KMS-11 (cell line): ENCODE data around the gene CRACR2B.

ENCODE experiments used
- H2AFZ ChIP-seq: fragments of 200-600 bp; sonication (generic); 2 replicates; pipeline ENCODE4 v1.6.1; 2016; ENCODE audit warnings: antibody characterized with exemption, mixed run types, low read depth
- H3K27ac ChIP-seq: fragments of 200-600 bp; sonication (generic); 2 replicates; pipeline ENCODE4 v1.6.1; 2016; ENCODE audit warnings: mild to moderate bottlenecking, mixed run types
- H3K27me3 ChIP-seq: fragments of 200-600 bp; sonication (generic); 2 replicates; pipeline ENCODE4 v1.6.1; 2017; ENCODE audit warnings: mild to moderate bottlenecking, low read depth, mixed run types, moderate library complexity; ENCODE audit not compliant: insufficient read depth
- H3K36me3 ChIP-seq: fragments of 200-600 bp; sonication (generic); 2 replicates; pipeline ENCODE4 v1.6.1; 2017; ENCODE audit warnings: mild to moderate bottlenecking, mixed run types; ENCODE audit not compliant: insufficient read depth
- H3K4me1 ChIP-seq: fragments of 200-600 bp; sonication (generic); 2 replicates; pipeline ENCODE4 v1.6.1; 2016; ENCODE audit warnings: mild to moderate bottlenecking, low read depth, mixed run types; ENCODE audit not compliant: poor library complexity, severe bottlenecking
- H3K4me2 ChIP-seq: fragments of 200-600 bp; sonication (generic); 2 replicates; pipeline ENCODE4 v1.7.0; 2016; ENCODE audit warnings: mild to moderate bottlenecking, mixed run types
- H3K4me3 ChIP-seq: fragments of 200-600 bp; sonication (generic); IDR thresholded peaks from 2 replicates; pipeline ENCODE4 v1.6.1; 2017; ENCODE audit warnings: low read depth, low read length, mixed read lengths; ENCODE audit not compliant: insufficient read depth
- H3K79me2 ChIP-seq: fragments of 200-600 bp; sonication (generic); 2 replicates; pipeline ENCODE4 v1.6.1; 2016; ENCODE audit warnings: low read depth, mixed run types; ENCODE audit not compliant: insufficient read depth
- H3K9ac ChIP-seq: fragments of 200-600 bp; sonication (generic); 2 replicates; pipeline ENCODE4 v1.6.1; 2016; ENCODE audit warnings: mild to moderate bottlenecking, mixed run types
- H4K20me1 ChIP-seq: fragments of 200-600 bp; sonication (generic); 2 replicates; pipeline ENCODE4 v1.6.1; 2016; ENCODE audit warnings: mild to moderate bottlenecking, mixed run types; ENCODE audit not compliant: insufficient read depth
- CTCF ChIP-seq: fragments of 200-600 bp; sonication (generic); conservative IDR thresholded peaks from 2 replicates; pipeline ENCODE4 v1.6.1; 2017; ENCODE audit warnings: low read depth, mild to moderate bottlenecking, antibody characterized with exemption, low read length, moderate library complexity, mixed read lengths

CRACR2B gene

GRCh38 chr11:792535-792821 lies 35.2 kb upstream of the CRACR2B start:
- 0 out of 2 replicates have a peak, but pooled peaks cover 4% of the 10 kb centered on the region for H3K79me2 ChIP-seq
- no peak overlapping the region for H3K27ac ChIP-seq
- no peaks in the 10 kb centered on the region for H3K27me3 ChIP-seq
- H2AFZ ChIP-seq: no peak overlapping the region
- no peak overlapping the region for H3K4me3 ChIP-seq
- no peaks in the 10 kb centered on the region for H3K36me3 ChIP-seq
- H3K4me1 ChIP-seq: peaks cover 16% of the 10 kb centered on the region
- H3K4me2 ChIP-seq: no peak overlapping the region
- H3K9ac ChIP-seq: no peak overlapping the region
- no peak for TF ChIP-seq CTCF
- H4K20me1 ChIP-seq: no peaks in the 10 kb centered on the region

GRCh38 chr11:792873-793272 lies 34.8 kb upstream of the CRACR2B start:
- peaks cover 16% of the 10 kb centered on the region for H3K4me1 ChIP-seq

GRCh38 chr11:793556-793955 lies 34.2 kb upstream of the CRACR2B start:
- Histone ChIP-seq H3K27ac (no peak overlapping the region), H3K4me3 (no peak overlapping the region), H3K79me2 (0 out of 2 replicates have a peak, but pooled peaks cover 4% of the 10 kb centered on the region), H3K27me3 (no peaks in the 10 kb centered on the region), H3K4me1 (peaks cover 19% of the 10 kb centered on the region), H4K20me1 (no peaks in the 10 kb centered on the region), H2AFZ (no peak overlapping the region), H3K9ac (no peak overlapping the region), H3K36me3 (no peaks in the 10 kb centered on the region), H3K4me2 (no peak overlapping the region)
- TF ChIP-seq CTCF: no peak

More at GRCh38 chr11:792873-793272, 34.8 kb upstream of the CRACR2B start:
- H3K4me2 ChIP-seq: no peak overlapping the region
- no peak for TF ChIP-seq CTCF
- no peaks in the 10 kb centered on the region for H3K36me3 ChIP-seq
- H2AFZ ChIP-seq: no peak overlapping the region
- H3K27me3 ChIP-seq: no peaks in the 10 kb centered on the region
- H3K27ac ChIP-seq: no peak overlapping the region
- no peak overlapping the region for H3K4me3 ChIP-seq
- no peak overlapping the region for H3K9ac ChIP-seq
- no peaks in the 10 kb centered on the region for H4K20me1 ChIP-seq
- 0 out of 2 replicates have a peak, but pooled peaks cover 4% of the 10 kb centered on the region for H3K79me2 ChIP-seq

GRCh38 chr11:794013-794765 lies 33.5 kb upstream of the CRACR2B start:
- Histone ChIP-seq H3K9ac (no peak overlapping the region), H3K27ac (no peak overlapping the region), H3K4me1 (peaks cover 17% of the 10 kb centered on the region), H4K20me1 (no peaks in the 10 kb centered on the region), H3K36me3 (no peaks in the 10 kb centered on the region), H3K4me3 (no peak overlapping the region), H3K79me2 (0 out of 2 replicates have a peak, but pooled peaks cover 4% of the 10 kb centered on the region), H3K4me2 (no peak overlapping the region), H3K27me3 (no peaks in the 10 kb centered on the region), H2AFZ (no peak overlapping the region)
- TF ChIP-seq CTCF: no peak
